Fibroblast of skin of right biceps (primary cell): ENCODE results near the gene GNGT2.

Source experiments
- DNase-seq: peaks from one replicate; pipeline ENCODE4 v3.0.0-alpha.2; 2013

Gene GNGT2

GRCh38 chr17:49210158-49211029 lies at the start of gene GNGT2, which contains the start of gene ABI3:
Gene GNGT2 (minus strand): TSS chr17:49210574. CDS start chr17:49207422, 3,152 bp downstream.
Gene ABI3 (plus strand): TSS chr17:49210707. CDS start chr17:49210725, 18 bp downstream.
- DNase-seq = peak; percentile 81

- DNase-seq = peak; percentile 2
Measured at GRCh38 chr17:49259663-49260010, 49.3 kb upstream of the GNGT2 start.

- no peak for DNase-seq
Measured at GRCh38 chr17:49258394-49258793, 48.0 kb upstream of the GNGT2 start.

- no peak for DNase-seq
Measured at GRCh38 chr17:49255125-49255524, 44.8 kb upstream of the GNGT2 start.

- DNase-seq = no peak
Measured at GRCh38 chr17:49254066-49254465, 43.7 kb upstream of the GNGT2 start.

GRCh38 chr17:49252148-49252695 lies 41.8 kb upstream of the GNGT2 start:
- DNase-seq = no peak

- no peak for DNase-seq
Measured at GRCh38 chr17:49249890-49250522, 39.6 kb upstream of the GNGT2 start.

- no peak for DNase-seq
Measured at GRCh38 chr17:49249292-49249794, 39.0 kb upstream of the GNGT2 start.

- DNase-seq = no peak
Measured at GRCh38 chr17:49247944-49248343, 37.6 kb upstream of the GNGT2 start.

GRCh38 chr17:49244839-49245238 lies 34.5 kb upstream of the GNGT2 start:
- DNase-seq = no peak

GRCh38 chr17:49242813-49243212 lies 32.4 kb upstream of the GNGT2 start:
- no peak for DNase-seq

- no peak for DNase-seq
Measured at GRCh38 chr17:49241692-49242397, 31.5 kb upstream of the GNGT2 start.

- no peak for DNase-seq
Measured at GRCh38 chr17:49241040-49241439, 30.7 kb upstream of the GNGT2 start.

- no peak for DNase-seq
Measured at GRCh38 chr17:49240619-49241018, 30.2 kb upstream of the GNGT2 start.

- no peak for DNase-seq
Measured at GRCh38 chr17:49239963-49240362, 29.6 kb upstream of the GNGT2 start.

- no peak for DNase-seq
Measured at GRCh38 chr17:49235896-49236295, 25.5 kb upstream of the GNGT2 start.

GRCh38 chr17:49234509-49235080 lies 24.2 kb upstream of the GNGT2 start:
- DNase-seq = no peak

GRCh38 chr17:49231563-49231894 lies 21.2 kb upstream of the GNGT2 start:
- DNase-seq = no peak

- peak; percentile 80 for DNase-seq
Measured at GRCh38 chr17:49230636-49231562, 20.5 kb upstream of the GNGT2 start, which contains the start of gene PHOSPHO1. Gene PHOSPHO1 (minus strand): TSS chr17:49230787. CDS start chr17:49226691, 4,096 bp downstream.

- DNase-seq = no peak
Measured at GRCh38 chr17:49229805-49230600, 19.6 kb upstream of the GNGT2 start.
